Activated T-helper 2 cell treated with anti-CD3 and anti-CD28 coated beads, Interferon-gamma antibody, Interleukin-2, Interleukin-4, amounts not matched to agents 10 μg/mL and 5 μg/mL and 100 μg/mL, durations not matched to agents 14 hours and 24 hours and 36 hours (primary cell): ENCODE data around the gene C17orf50. TPM values are rescaled to one million over a fixed set of nuclear protein-coding genes. Genes with fewer than 3 reads are reported as not detected.
A peak's percentile ranks its signal among the peaks of the same experiment; 100 is the strongest.

Experiments
- DNase-seq: peaks from one replicate; pipeline ENCODE4 v3.0.0; 2021; ENCODE audit warnings: low spot score
- H3K27ac Mint-ChIP-seq: one replicate; pipeline ENCODE4 v1.8.0; 2021; ENCODE audit warnings: mixed read lengths
- H3K27me3 Mint-ChIP-seq: one replicate; pipeline ENCODE4 v1.8.0; 2021; ENCODE audit warnings: low read depth, mixed read lengths
- H3K36me3 Mint-ChIP-seq: one replicate; pipeline ENCODE4 v1.8.0; 2021; ENCODE audit warnings: low read depth, mixed read lengths
- H3K4me1 Mint-ChIP-seq: one replicate; pipeline ENCODE4 v1.8.0; 2021; ENCODE audit warnings: low read depth, mixed read lengths
- H3K4me3 Mint-ChIP-seq: one replicate; pipeline ENCODE4 v1.8.0; 2021; ENCODE audit warnings: low read depth, mild to moderate bottlenecking, moderate library complexity, mixed read lengths
- H3K9me3 Mint-ChIP-seq: one replicate; pipeline ENCODE4 v1.8.0; 2021; ENCODE audit warnings: mixed read lengths
- intact Hi-C: fragments of 100-400 bp; cut with micrococcal nuclease; formaldehyde crosslinking; loops from one replicate; pipeline ENCODE4 v1.15.1; 2023
- total RNA-seq: library from RNA; stranded (reverse); gene quantifications from 2 replicates; pipeline ENCODE4 v1.2.3, GENCODE V29; 2022

Gene C17orf50
- total RNA-seq, 1 donor from 2014 or later: not detected

DNA sequence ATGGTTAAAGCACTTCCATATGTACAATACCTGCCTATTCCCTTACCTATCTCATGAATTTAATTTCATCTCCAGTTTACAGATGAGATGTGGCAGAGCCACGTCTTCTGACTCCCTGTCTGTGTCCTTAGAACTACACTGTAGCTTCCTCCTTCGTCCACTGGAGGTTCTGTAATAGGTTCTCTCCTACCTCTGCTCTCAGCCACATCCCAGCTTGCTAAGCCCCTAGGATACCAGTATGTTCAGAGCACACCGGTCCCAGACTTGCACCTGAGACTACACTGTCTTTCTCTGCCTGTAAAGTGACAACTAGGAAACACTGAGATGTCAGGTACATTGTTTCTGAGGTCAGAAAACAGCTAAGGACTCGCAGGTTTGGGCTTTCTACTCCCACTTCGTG is 33.1 kb upstream of the C17orf50 start:
- H3K27me3 Mint-ChIP-seq: peaks cover 17% of the 10 kb centered on the region
- no peak overlapping the region for H3K4me3 Mint-ChIP-seq
- peaks cover 9% of the 10 kb centered on the region for H3K4me1 Mint-ChIP-seq
- peaks cover 41% of the 10 kb centered on the region for H3K36me3 Mint-ChIP-seq
- no peaks in the 10 kb centered on the region for H3K9me3 Mint-ChIP-seq
- intact Hi-C loops: no loop called here
- no peak for DNase-seq
- H3K27ac Mint-ChIP-seq: no peak overlapping the region

GRCh38 chr17:35728551-35728950 is 32.1 kb upstream of the C17orf50 start:
- H3K27me3 Mint-ChIP-seq: peaks cover 23% of the 10 kb centered on the region
- peaks cover 33% of the 10 kb centered on the region for H3K36me3 Mint-ChIP-seq
- H3K4me3 Mint-ChIP-seq: no peak overlapping the region
- H3K27ac Mint-ChIP-seq: no peak overlapping the region
- peaks cover 9% of the 10 kb centered on the region for H3K4me1 Mint-ChIP-seq
- intact Hi-C loops: no loop called here
- no peaks in the 10 kb centered on the region for H3K9me3 Mint-ChIP-seq
- DNase-seq: no peak

- no peak for DNase-seq
- Mint-ChIP-seq H3K27me3 (peaks cover 23% of the 10 kb centered on the region), H3K36me3 (peaks cover 24% of the 10 kb centered on the region), H3K27ac (no peak overlapping the region), H3K4me3 (no peak overlapping the region), H3K9me3 (no peaks in the 10 kb centered on the region), H3K4me1 (peaks cover 9% of the 10 kb centered on the region)
- intact Hi-C loops: no loop called here
These were observed 31.3 kb upstream of the C17orf50 start for GRCh38 chr17:35729405-35729833.

DNA sequence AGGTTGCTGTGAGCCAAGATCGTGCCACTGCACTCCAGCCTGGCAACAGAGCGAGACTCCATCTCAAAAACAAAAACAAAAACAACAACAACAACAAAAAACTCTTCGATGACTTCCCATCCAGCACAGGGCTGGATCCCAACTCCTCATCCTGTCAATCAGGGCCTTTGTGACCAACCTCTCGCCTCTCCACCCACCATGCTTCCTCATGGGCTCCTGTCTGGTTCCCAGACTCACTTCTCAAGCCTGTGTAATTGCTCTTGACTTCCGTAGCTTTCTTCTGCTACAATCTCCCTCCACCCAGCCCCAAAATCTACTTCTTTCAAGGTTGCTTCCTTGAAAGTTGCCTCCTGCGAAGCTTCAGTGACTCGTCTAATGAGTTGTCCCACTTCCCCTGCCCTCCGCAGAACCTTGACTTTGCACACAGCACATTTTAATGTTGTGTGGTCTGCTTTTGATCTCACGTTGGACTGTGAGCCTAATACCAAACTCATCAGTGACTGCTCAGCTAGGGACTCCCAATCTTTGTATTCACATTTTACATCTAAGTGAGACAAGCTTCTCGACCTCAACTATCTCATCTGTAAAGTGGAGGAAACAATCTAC is 30.2 kb upstream of the C17orf50 start:
- peak overlapping the region; percentile 67 for H3K4me3 Mint-ChIP-seq
- peaks cover 9% of the 10 kb centered on the region for H3K4me1 Mint-ChIP-seq
- intact Hi-C loops: no loop called here
- peaks cover 23% of the 10 kb centered on the region for H3K27me3 Mint-ChIP-seq
- no peak overlapping the region for H3K27ac Mint-ChIP-seq
- peaks cover 14% of the 10 kb centered on the region for H3K36me3 Mint-ChIP-seq
- H3K9me3 Mint-ChIP-seq: no peaks in the 10 kb centered on the region
- no peak for DNase-seq

- Mint-ChIP-seq H3K4me3 (peak within 1 kb of the TSS; percentile 67), H3K9me3 (no peaks in the 10 kb centered on the region), H3K36me3 (peaks cover 8% of the 10 kb centered on the region), H3K27ac (no peak within 1 kb of the TSS), H3K27me3 (peaks cover 23% of the 10 kb centered on the region), H3K4me1 (peaks cover 9% of the 10 kb centered on the region)
- intact Hi-C loops: no loop called here
- DNase-seq: peak; percentile 27
These were observed 29.3 kb upstream of the C17orf50 start, which contains the start of gene RASL10B for GRCh38 chr17:35731239-35731916. TSS of gene RASL10B (plus strand) at chr17:35731639. CDS start at chr17:35735185, 3,546 bp downstream.

GRCh38 chr17:35731917-35732805 is 28.5 kb upstream of the C17orf50 start:
- Mint-ChIP-seq H3K27me3 (peaks cover 23% of the 10 kb centered on the region), H3K9me3 (no peaks in the 10 kb centered on the region), H3K36me3 (peaks cover 8% of the 10 kb centered on the region), H3K4me3 (peak overlapping the region; percentile 52), H3K27ac (no peak overlapping the region), H3K4me1 (peaks cover 9% of the 10 kb centered on the region)
- intact Hi-C loops: no loop called here
- DNase-seq: no peak

DNA sequence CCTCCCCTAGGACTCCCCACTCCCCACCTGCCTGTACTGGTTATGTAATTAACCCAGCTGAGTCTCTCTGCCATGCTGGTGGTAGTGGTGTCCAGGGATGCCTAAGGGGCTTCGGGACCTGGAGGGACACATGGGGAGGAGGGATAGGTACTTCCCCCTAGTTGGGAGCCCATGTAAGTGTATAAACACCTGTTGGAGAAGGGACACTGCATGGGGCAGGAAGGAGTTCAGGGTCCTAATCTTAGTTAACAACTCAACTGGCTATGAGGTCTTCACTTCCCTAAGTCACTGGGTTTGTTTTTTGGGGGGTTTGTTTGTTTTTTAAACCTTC is 27.9 kb upstream of the C17orf50 start:
- Mint-ChIP-seq H3K27ac (no peak overlapping the region), H3K36me3 (peaks cover 8% of the 10 kb centered on the region), H3K4me3 (peak overlapping the region; percentile 52), H3K9me3 (no peaks in the 10 kb centered on the region), H3K27me3 (peaks cover 23% of the 10 kb centered on the region), H3K4me1 (peaks cover 9% of the 10 kb centered on the region)
- intact Hi-C loops: no loop called here
- DNase-seq: no peak

DNA sequence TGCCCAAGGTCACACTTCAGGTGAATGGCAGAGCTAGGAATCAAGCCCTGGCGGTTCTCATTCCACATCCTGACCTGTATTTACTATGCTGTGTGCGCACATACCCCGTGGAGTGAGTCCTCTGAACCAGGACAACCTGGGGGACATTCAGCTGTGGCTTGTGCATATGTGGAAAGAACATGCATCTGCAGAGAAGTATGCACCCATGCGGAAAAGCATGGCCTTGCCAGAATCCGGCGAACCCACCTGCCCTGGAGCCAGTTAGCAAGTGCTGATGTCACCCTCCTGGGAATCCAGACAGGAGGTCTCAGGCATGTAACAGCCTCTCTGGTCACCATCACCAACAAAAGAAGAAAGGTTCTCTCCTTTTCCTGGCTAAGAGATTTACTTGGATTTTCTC is 27.3 kb upstream of the C17orf50 start:
- peaks cover 9% of the 10 kb centered on the region for H3K4me1 Mint-ChIP-seq
- H3K36me3 Mint-ChIP-seq: peaks cover 8% of the 10 kb centered on the region
- intact Hi-C loops: no loop called here
- H3K4me3 Mint-ChIP-seq: no peak overlapping the region
- no peaks in the 10 kb centered on the region for H3K9me3 Mint-ChIP-seq
- no peak overlapping the region for H3K27ac Mint-ChIP-seq
- peaks cover 23% of the 10 kb centered on the region for H3K27me3 Mint-ChIP-seq
- no peak for DNase-seq

DNA sequence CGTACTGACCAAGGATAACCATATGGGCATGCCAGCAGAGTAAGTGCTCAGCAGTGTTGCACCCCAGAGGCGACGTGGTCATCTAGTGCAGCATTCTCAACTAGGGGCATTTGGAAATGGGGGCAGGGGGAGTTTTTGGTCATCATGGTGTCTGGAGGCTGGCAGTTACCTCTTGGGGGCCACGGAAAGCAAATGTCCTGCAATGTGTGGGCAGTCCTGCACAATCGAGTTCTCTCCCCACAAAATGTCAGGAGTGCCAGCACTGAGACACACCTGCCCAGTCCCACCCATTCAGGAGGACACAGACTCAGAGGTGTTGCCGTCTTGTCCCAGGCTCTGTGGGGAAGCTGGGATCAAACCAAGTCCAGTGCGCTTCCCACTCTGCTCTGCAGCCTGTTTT is 26.3 kb upstream of the C17orf50 start:
- no peak overlapping the region for H3K4me3 Mint-ChIP-seq
- H3K27me3 Mint-ChIP-seq: peaks cover 26% of the 10 kb centered on the region
- H3K36me3 Mint-ChIP-seq: peaks cover 8% of the 10 kb centered on the region
- H3K4me1 Mint-ChIP-seq: peaks cover 9% of the 10 kb centered on the region
- intact Hi-C loops: no loop called here
- DNase-seq: no peak
- no peaks in the 10 kb centered on the region for H3K9me3 Mint-ChIP-seq
- H3K27ac Mint-ChIP-seq: no peak overlapping the region

GRCh38 chr17:35735036-35735805 is 25.5 kb upstream of the C17orf50 start:
- intact Hi-C loops: no loop called here
- Mint-ChIP-seq H3K36me3 (peaks cover 8% of the 10 kb centered on the region), H3K27ac (no peak overlapping the region), H3K4me3 (no peak overlapping the region), H3K27me3 (peaks cover 34% of the 10 kb centered on the region), H3K9me3 (no peaks in the 10 kb centered on the region), H3K4me1 (peaks cover 9% of the 10 kb centered on the region)
- no peak for DNase-seq

DNA sequence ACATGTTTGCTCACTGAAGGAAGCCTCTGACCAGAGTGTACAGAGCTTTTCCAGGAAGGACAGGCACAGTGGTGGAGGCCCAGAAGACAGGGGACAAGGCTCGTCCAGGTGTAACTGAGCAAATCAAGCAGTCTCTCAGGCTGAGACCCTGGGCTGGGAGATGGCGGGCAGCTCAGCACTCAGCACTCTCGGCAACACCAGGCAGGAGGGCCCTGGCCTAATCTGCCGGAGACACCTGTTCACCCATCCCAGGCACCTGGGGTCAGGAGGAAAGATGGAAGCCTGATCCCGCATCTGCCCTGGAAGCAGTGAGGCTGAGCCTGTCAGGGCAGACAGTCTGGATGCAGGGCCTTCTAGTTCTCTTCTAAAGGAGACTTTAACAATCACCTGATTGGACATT is 24.5 kb upstream of the C17orf50 start:
- Mint-ChIP-seq H3K36me3 (no peaks in the 10 kb centered on the region), H3K4me3 (no peak overlapping the region), H3K27me3 (peaks cover 30% of the 10 kb centered on the region), H3K9me3 (no peaks in the 10 kb centered on the region), H3K4me1 (no peaks in the 10 kb centered on the region), H3K27ac (no peak overlapping the region)
- DNase-seq: no peak
- intact Hi-C loops: no loop called here

DNA sequence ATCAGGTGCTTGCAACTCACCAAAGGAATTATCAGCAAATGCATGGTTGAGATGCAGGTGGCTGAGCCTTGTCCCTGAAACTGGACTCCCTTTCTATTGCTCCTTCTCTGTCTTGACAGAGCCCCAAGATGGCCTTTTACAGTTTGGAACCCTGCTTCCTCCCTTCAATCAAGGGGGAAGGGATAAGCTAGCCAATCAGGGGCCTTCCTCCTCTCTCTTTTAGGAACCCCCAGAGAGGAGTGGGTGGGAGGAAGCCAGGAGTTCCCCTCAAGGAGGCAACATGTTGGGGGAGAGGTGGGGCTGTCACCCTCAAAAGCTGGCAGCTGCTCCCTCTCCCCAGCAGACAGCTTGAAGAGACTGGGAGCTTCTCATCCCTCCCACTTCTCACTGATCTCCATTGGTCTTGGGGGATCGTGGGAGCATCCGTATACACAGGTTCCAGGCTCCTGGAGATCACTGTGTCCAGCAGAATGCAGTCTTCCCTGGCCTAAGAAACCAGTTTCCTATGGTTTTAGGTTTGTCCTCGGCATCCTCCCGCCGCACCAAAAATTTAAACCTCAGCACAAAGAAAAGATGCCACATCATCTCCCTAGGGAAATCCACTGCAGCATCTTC is 22.1 kb upstream of the C17orf50 start:
- H3K27ac Mint-ChIP-seq: no peak overlapping the region
- H3K4me3 Mint-ChIP-seq: no peak overlapping the region
- no peak for DNase-seq
- H3K27me3 Mint-ChIP-seq: peaks cover 31% of the 10 kb centered on the region
- H3K36me3 Mint-ChIP-seq: no peaks in the 10 kb centered on the region
- intact Hi-C loops: no loop called here
- no peaks in the 10 kb centered on the region for H3K9me3 Mint-ChIP-seq
- peaks cover 2% of the 10 kb centered on the region for H3K4me1 Mint-ChIP-seq
